Cardiac muscle cell (in vitro differentiated cells and primary cell): ENCODE measurements around the gene TAF9B. TPM values are rescaled to one million over a fixed set of nuclear protein-coding genes. Genes with fewer than 3 reads are reported as not detected.
A peak's percentile ranks its signal among the peaks of the same experiment; 100 is the strongest.
"Not testable (repeated sequence)": the region's sequence is repeated elsewhere in the genome, so short reads cannot be mapped to it uniquely, and the experiment has no call there.

Source experiments
- DNase-seq, 2 donors: peaks; one replicate each; pipeline versions ENCODE4 v3.0.0 to v3.0.0-alpha.2; 2010 to 2017; ENCODE audit warnings: low read depth in 1 of 2, low spot score in 1 of 2
- H3K27ac ChIP-seq: fragments of 200-600 bp; sonication (generic); 2 replicates; pipeline ENCODE4 v1.5.1; 2016
- H3K27me3 ChIP-seq: fragments of 200-600 bp; sonication (generic); 2 replicates; pipeline ENCODE4 v1.6.0; 2016; ENCODE audit warnings: control low read depth
- H3K36me3 ChIP-seq: fragments of 200-600 bp; sonication (generic); 2 replicates; pipeline ENCODE4 v1.5.1; 2016; ENCODE audit warnings: control low read depth
- H3K4me1 ChIP-seq: fragments of 200-600 bp; sonication (generic); 2 replicates; pipeline ENCODE4 v1.8.1; 2017; ENCODE audit warnings: low read depth, mild to moderate bottlenecking, mixed run types
- H3K4me3 ChIP-seq: fragments of 200-600 bp; sonication (generic); 2 replicates; pipeline ENCODE4 v1.5.1; 2016; ENCODE audit warnings: mild to moderate bottlenecking
- H3K9me3 ChIP-seq: fragments of 200-600 bp; sonication (generic); 2 replicates; pipeline ENCODE4 v1.5.1; 2017; ENCODE audit warnings: low read depth, mild to moderate bottlenecking, control low read depth
- CTCF ChIP-seq: IDR thresholded peaks from 2 replicates; pipeline ENCODE4 v1.5.1; 2012; ENCODE audit warnings: low read depth, mild to moderate bottlenecking, low read length
- polyA plus RNA-seq: library from polyadenylated mRNA; unstranded; fragments of >200 nt; fragmentation: Nextera tagmentation; extraction: Ambion mirVana; gene quantifications from 2 replicates; pipeline ENCODE4 v1.2.1, GENCODE V29; 2016
- total RNA-seq: library from RNA; depleted of rRNA; stranded (reverse); fragments of >200 nt; gene quantifications from 2 replicates; pipeline ENCODE4 v1.2.3, GENCODE V29; 2016

Gene TAF9B
- total and polyA plus RNA-seq, 2 experiments from 2014 or later = 9.6 to 20.3 TPM

DNA sequence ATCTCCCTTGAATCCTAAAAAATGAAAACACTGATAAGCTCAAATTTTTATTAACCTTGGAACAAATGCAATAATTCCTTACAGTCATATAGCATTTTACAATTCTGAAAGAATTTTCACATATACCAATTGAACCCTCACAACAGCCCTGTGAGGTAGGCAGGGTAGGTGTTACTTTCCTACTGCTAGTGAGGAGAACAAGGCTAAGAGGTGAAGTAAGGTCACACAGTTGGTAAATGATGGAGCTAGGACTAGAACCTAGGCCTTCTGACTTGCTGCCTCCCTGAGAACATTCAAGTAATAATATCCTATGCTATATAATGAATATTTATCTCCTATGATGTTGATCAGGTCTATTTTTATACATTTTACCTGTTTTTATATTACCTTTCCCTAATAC is 9.7 kb downstream of the TAF9B start:
- Histone ChIP-seq H3K36me3 (peaks cover 16% of the 10 kb centered on the region), H3K4me1 (no peaks in the 10 kb centered on the region), H3K27me3 (no peaks in the 10 kb centered on the region), H3K4me3 (no peak overlapping the region), H3K27ac (peak overlapping the region; percentile 19), H3K9me3 (no peaks in the 10 kb centered on the region)
- TF ChIP-seq CTCF = no peak
- no peak for DNase-seq

GRCh38 chrX:78125781-78126180 is 13.7 kb downstream of the TAF9B start:
- H3K9me3 ChIP-seq, H3K4me3 ChIP-seq, H3K27ac ChIP-seq, DNase-seq, H3K27me3 ChIP-seq, H3K4me1 ChIP-seq: not testable (repeated sequence)
- peaks cover 34% of the 10 kb centered on the region for H3K36me3 ChIP-seq

GRCh38 chrX:78125148-78125547 is 14.3 kb downstream of the TAF9B start:
- H3K9me3 ChIP-seq = no peaks in the 10 kb centered on the region
- no peak for TF ChIP-seq CTCF
- no peaks in the 10 kb centered on the region for H3K4me1 ChIP-seq
- no peak for DNase-seq
- no peaks in the 10 kb centered on the region for H3K27me3 ChIP-seq
- peaks cover 39% of the 10 kb centered on the region for H3K36me3 ChIP-seq
- no peak overlapping the region for H3K27ac ChIP-seq
- H3K4me3 ChIP-seq = no peak overlapping the region

DNA sequence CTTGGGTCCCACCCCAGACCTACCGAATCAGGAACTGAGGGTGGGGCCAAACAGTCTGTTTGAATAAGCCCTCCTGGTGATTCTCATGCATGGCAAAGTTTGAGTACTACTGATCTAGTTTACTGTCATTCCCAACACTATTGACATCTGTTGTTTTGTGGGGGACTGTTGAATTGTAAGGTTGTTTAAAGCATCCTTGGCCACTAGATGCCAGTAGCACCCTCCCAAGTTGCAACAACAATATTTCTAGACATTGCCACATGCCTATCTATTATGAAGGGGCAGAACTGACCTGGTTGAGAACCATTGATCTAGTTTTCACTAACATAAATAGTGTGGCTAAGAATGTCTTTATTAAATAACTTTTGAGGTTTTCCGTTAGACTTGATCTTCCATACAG is 15.1 kb downstream of the TAF9B start:
- Histone ChIP-seq H3K4me3 (no peak overlapping the region), H3K4me1 (no peaks in the 10 kb centered on the region), H3K27me3 (no peaks in the 10 kb centered on the region), H3K9me3 (no peaks in the 10 kb centered on the region), H3K36me3 (peaks cover 43% of the 10 kb centered on the region), H3K27ac (peak overlapping the region; percentile 23)
- DNase-seq = peak in 1 of 2 donors; percentile 15
- TF ChIP-seq CTCF = peak; percentile 32

- Histone ChIP-seq H3K27ac (no peak overlapping the region), H3K27me3 (no peaks in the 10 kb centered on the region), H3K36me3 (peaks cover 46% of the 10 kb centered on the region), H3K9me3 (no peaks in the 10 kb centered on the region), H3K4me3 (no peak overlapping the region), H3K4me1 (no peaks in the 10 kb centered on the region)
- no peak for DNase-seq
- TF ChIP-seq CTCF = no peak
These were observed 16.3 kb downstream of the TAF9B start for GRCh38 chrX:78123190-78123589.

GRCh38 chrX:78119521-78120227 is 19.8 kb downstream of the TAF9B start:
- no peaks in the 10 kb centered on the region for H3K9me3 ChIP-seq
- H3K27ac ChIP-seq = peak overlapping the region; percentile 7
- no peaks in the 10 kb centered on the region for H3K4me1 ChIP-seq
- H3K36me3 ChIP-seq = peaks cover 63% of the 10 kb centered on the region
- no peak overlapping the region for H3K4me3 ChIP-seq
- peak; percentile 25 for TF ChIP-seq CTCF
- no peak for DNase-seq
- no peaks in the 10 kb centered on the region for H3K27me3 ChIP-seq
